HepG2 (cell line): ENCODE measurements around the gene PIM3. TPM values are rescaled to one million over a fixed set of nuclear protein-coding genes. Genes with fewer than 3 reads are reported as not detected.

Source experiments
- GFI1 ChIP-seq: sonication (generic); formaldehyde crosslinking; IDR thresholded peaks from 2 replicates; pipeline ENCODE4 v1.5.0; 2020; ENCODE audit warnings: missing genetic modification reagents, mild to moderate bottlenecking, borderline replicate concordance
- HMGXB3 ChIP-seq: sonication (generic); formaldehyde crosslinking; IDR thresholded peaks from 2 replicates; pipeline ENCODE4 v1.4.0; 2020; ENCODE audit warnings: missing genetic modification reagents, borderline replicate concordance
- HOXD1 ChIP-seq: sonication (generic); formaldehyde crosslinking; IDR thresholded peaks from 2 replicates; pipeline ENCODE4 v1.5.0; 2020; ENCODE audit warnings: missing genetic modification reagents
- ISL2 ChIP-seq: sonication (generic); formaldehyde crosslinking; IDR thresholded peaks from 2 replicates; pipeline ENCODE4 v1.5.0; 2020; ENCODE audit warnings: missing genetic modification reagents
- KDM4B ChIP-seq: sonication (generic); formaldehyde crosslinking; IDR thresholded peaks from 2 replicates; pipeline ENCODE4 v1.4.0; 2020; ENCODE audit warnings: missing genetic modification reagents
- MTF2 ChIP-seq: sonication (generic); formaldehyde crosslinking; IDR thresholded peaks from 2 replicates; pipeline ENCODE4 v1.5.0; 2020; ENCODE audit warnings: missing genetic modification reagents, borderline replicate concordance
- TAF1 ChIP-seq: sonication (generic); formaldehyde crosslinking; IDR thresholded peaks from 2 replicates; pipeline ENCODE4 v1.4.0; 2020; ENCODE audit warnings: missing genetic modification reagents
- TARDBP ChIP-seq: sonication (generic); formaldehyde crosslinking; IDR thresholded peaks from 2 replicates; pipeline ENCODE4 v1.8.0; 2022; ENCODE audit warnings: mild to moderate bottlenecking, missing genetic modification reagents
- U2AF2 ChIP-seq: fragments of 200-400 bp; formaldehyde crosslinking; IDR thresholded peaks from 2 replicates; pipeline ENCODE4 v1.6.1; 2017; ENCODE audit warnings: low read depth, mild to moderate bottlenecking, low read length
- ZBTB20 ChIP-seq: sonication (generic); formaldehyde crosslinking; IDR thresholded peaks from 2 replicates; pipeline ENCODE4 v1.8.1; 2023; ENCODE audit warnings: missing genetic modification reagents, low read depth, mild to moderate bottlenecking, borderline replicate concordance
- ZBTB25 ChIP-seq: IDR thresholded peaks from 2 replicates; pipeline ENCODE4 v1.6.1; 2018; ENCODE audit warnings: missing genetic modification reagents
- ZFP36L1 ChIP-seq: sonication (generic); formaldehyde crosslinking; IDR thresholded peaks from 2 replicates; pipeline ENCODE4 v1.8.0; 2022; ENCODE audit warnings: mild to moderate bottlenecking, missing genetic modification reagents, moderate library complexity
- ZFP36L2 ChIP-seq: sonication (generic); formaldehyde crosslinking; IDR thresholded peaks from 2 replicates; pipeline ENCODE4 v1.4.0; 2020; ENCODE audit warnings: missing genetic modification reagents
- ZFP37 ChIP-seq: sonication (generic); formaldehyde crosslinking; IDR thresholded peaks from 2 replicates; pipeline ENCODE4 v1.4.0; 2020; ENCODE audit warnings: missing genetic modification reagents, borderline replicate concordance
- ZHX1 ChIP-seq: sonication (generic); formaldehyde crosslinking; IDR thresholded peaks from 2 replicates; pipeline ENCODE4 v1.8.1; 2022; ENCODE audit warnings: low read depth, mild to moderate bottlenecking, missing genetic modification reagents
- ZKSCAN5 ChIP-seq: sonication (generic); formaldehyde crosslinking; IDR thresholded peaks from 2 replicates; pipeline ENCODE4 v1.5.1; 2020; ENCODE audit warnings: mild to moderate bottlenecking, missing genetic modification reagents
- ZMYM3 ChIP-seq: sonication (generic); formaldehyde crosslinking; IDR thresholded peaks from 2 replicates; pipeline ENCODE4 v1.5.1; 2020; ENCODE audit warnings: mild to moderate bottlenecking, missing genetic modification reagents
- ZNF10 ChIP-seq: sonication (generic); formaldehyde crosslinking; IDR thresholded peaks from 2 replicates; pipeline ENCODE4 v1.4.0; 2020; ENCODE audit warnings: mild to moderate bottlenecking, low read depth, missing genetic modification reagents, borderline replicate concordance
- ZNF207 ChIP-seq: fragments of 450-650 bp; IDR thresholded peaks from 2 replicates; pipeline ENCODE4 v1.6.1; 2016; ENCODE audit warnings: antibody characterized with exemption, borderline replicate concordance
- ZNF768 ChIP-seq: sonication (generic); formaldehyde crosslinking; IDR thresholded peaks from 2 replicates; pipeline ENCODE4 v1.4.0; 2020; ENCODE audit warnings: missing genetic modification reagents
- ZNF788 ChIP-seq: sonication (generic); formaldehyde crosslinking; IDR thresholded peaks from 2 replicates; pipeline ENCODE4 v1.5.0; 2020; ENCODE audit warnings: mild to moderate bottlenecking, missing genetic modification reagents, borderline replicate concordance
- polyA plus RNA-seq, 8 experiments: library from polyadenylated mRNA; depleted of rRNA in 3 of 8; stranded (reverse) in 7 of 8; unstranded in 1 of 8; fragments of >200 nt; fragmentation: Illumina TruSeq in 4 of 8; extraction: Trizol in 4 of 8; gene quantifications; 2 replicates each; pipeline versions ENCODE4 v1.2.1 to v1.2.3, GENCODE V29; 2011 to 2016; ENCODE audit warnings: low read depth in 4 of 8, missing spikeins in 1 of 8, mixed read lengths in 1 of 8; ENCODE audit not compliant: insufficient read depth in 1 of 8
- total RNA-seq, 5 experiments: library from RNA; depleted of rRNA; stranded (reverse); fragments of >200 nt; fragmentation: Illumina TruSeq; extraction: Trizol; gene quantifications; 2 replicates each; pipeline ENCODE4 v1.2.3, GENCODE V29; 2016; ENCODE audit warnings: low read depth in 1 of 5

PIM3 gene
- total and polyA plus RNA-seq, 2 of the 13 experiments (the other 11 are each of a cell fraction or from before 2014, with no cell fraction given): 21.6 to 31.2 TPM

- TF ChIP-seq ZBTB25 (0 out of 2 replicates have a peak, but pooled peaks have one; percentile 23), HOXD1 (CRISPR knock-in tag) (no peak), GFI1 (CRISPR knock-in tag) (peak; percentile 64; the same call in 1 of the 2 replicates), HMGXB3 (CRISPR knock-in tag) (no peak), ZKSCAN5 (CRISPR knock-in tag) (no peak), U2AF2 (no peak), MTF2 (CRISPR knock-in tag) (no peak), ZFP36L1 (no peak), ZNF768 (CRISPR knock-in tag) (no peak), ZHX1 (no peak), KDM4B (no peak), ZBTB20 (peak; percentile 75; the same call in 1 of the 2 replicates), ISL2 (CRISPR knock-in tag) (no peak), ZNF10 (CRISPR knock-in tag) (no peak), TAF1 (no peak; the same call in 1 of the 2 replicates), ZFP36L2 (no peak), ZMYM3 (CRISPR knock-in tag) (no peak; the same call in 1 of the 2 replicates), TARDBP (CRISPR knock-in tag) (no peak), ZFP37 (no peak), ZNF207 (no peak), ZNF788 (CRISPR knock-in tag) (peak; percentile 77; the same call in 1 of the 2 replicates)
These were observed 8.3 kb upstream of the PIM3 start (continued) for GRCh38 chr22:49951986-49952896.
